Measurements from ENCODE around the gene KRT77. TPM values are rescaled to one million over a fixed set of nuclear protein-coding genes. Genes with fewer than 3 reads are reported as not detected.

The KRT77 gene
- polyA plus RNA-seq, 1 of the 3 experiments (the other 2 are of a cell fraction): not detected

DNA sequence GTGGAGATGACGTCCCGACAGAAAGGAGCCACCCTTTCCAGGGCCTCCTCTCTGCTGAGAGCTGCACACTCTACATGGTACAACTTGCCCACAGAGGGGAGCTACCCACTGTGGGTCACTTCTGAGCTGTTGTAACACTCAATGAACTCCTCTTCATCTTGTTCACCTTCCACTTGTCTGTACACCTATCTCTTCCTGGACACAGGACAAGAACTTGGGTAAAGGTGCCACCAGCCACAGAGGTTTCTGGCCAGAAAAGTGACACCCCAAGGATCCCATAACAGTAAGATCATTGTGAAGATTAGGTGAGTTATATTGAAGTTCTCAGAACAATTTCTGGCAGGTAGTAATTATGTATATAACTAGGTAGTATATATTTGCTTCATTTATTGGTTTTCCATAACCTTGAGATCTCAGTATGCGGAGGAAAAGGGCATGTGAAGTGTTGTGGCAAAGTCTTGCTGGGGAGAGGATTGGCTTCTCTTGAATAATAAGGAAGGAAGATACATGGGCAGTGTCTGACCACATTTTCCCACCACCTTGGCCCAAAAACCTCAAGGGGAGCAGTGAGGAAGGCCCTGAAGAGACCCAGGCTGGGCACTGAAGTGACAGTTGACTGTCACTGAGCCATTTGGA is 39.6 kb upstream of the KRT77 start:
- no peaks in the 10 kb centered on the region for H3K9me3 ChIP-seq
- TF ChIP-seq FOXJ3 (CRISPR knock-in tag; IDR thresholded peaks at IDR 0.05) (no peak), EZH2phosphoT487 (IDR thresholded peaks at IDR 0.05; ENCODE audit: borderline replicate concordance, low read depth) (no peak), EP300 (IDR thresholded peaks at IDR 0.05; ENCODE audit: borderline replicate concordance in 1 of 2, low read depth in 1 of 2, low read length in 1 of 2) (no peak), POLR2AphosphoS5 (IDR thresholded peaks at IDR 0.05; ENCODE audit: low read depth, low read length) (no peak), ELF1 (IDR thresholded peaks at IDR 0.05) (no peak), GATA2 (CRISPR knock-in tag; IDR thresholded peaks at IDR 0.05) (no peak), NFIC (IDR thresholded peaks at IDR 0.05; ENCODE audit: borderline replicate concordance) (no peak), MXI1 (IDR thresholded peaks at IDR 0.05; ENCODE audit: low read depth, low read length) (no peak), JUND (IDR thresholded peaks at IDR 0.05) (no peak)
- TF ChIP-seq, protein P1, sequence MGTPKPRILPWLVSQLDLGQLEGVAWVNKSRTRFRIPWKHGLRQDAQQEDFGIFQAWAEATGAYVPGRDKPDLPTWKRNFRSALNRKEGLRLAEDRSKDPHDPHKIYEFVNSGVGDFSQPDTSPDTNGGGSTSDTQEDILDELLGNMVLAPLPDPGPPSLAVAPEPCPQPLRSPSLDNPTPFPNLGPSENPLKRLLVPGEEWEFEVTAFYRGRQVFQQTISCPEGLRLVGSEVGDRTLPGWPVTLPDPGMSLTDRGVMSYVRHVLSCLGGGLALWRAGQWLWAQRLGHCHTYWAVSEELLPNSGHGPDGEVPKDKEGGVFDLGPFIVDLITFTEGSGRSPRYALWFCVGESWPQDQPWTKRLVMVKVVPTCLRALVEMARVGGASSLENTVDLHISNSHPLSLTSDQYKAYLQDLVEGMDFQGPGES (IDR thresholded peaks at IDR 0.05; ENCODE audit: low read depth, low read length): no peak
- TF ChIP-seq, protein P2, sequence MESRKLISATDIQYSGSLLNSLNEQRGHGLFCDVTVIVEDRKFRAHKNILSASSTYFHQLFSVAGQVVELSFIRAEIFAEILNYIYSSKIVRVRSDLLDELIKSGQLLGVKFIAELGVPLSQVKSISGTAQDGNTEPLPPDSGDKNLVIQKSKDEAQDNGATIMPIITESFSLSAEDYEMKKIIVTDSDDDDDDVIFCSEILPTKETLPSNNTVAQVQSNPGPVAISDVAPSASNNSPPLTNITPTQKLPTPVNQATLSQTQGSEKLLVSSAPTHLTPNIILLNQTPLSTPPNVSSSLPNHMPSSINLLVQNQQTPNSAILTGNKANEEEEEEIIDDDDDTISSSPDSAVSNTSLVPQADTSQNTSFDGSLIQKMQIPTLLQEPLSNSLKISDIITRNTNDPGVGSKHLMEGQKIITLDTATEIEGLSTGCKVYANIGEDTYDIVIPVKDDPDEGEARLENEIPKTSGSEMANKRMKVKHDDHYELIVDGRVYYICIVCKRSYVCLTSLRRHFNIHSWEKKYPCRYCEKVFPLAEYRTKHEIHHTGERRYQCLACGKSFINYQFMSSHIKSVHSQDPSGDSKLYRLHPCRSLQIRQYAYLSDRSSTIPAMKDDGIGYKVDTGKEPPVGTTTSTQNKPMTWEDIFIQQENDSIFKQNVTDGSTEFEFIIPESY (IDR thresholded peaks at IDR 0.05; ENCODE audit: borderline replicate concordance, low read depth): no peak
- TF ChIP-seq, protein P3, sequence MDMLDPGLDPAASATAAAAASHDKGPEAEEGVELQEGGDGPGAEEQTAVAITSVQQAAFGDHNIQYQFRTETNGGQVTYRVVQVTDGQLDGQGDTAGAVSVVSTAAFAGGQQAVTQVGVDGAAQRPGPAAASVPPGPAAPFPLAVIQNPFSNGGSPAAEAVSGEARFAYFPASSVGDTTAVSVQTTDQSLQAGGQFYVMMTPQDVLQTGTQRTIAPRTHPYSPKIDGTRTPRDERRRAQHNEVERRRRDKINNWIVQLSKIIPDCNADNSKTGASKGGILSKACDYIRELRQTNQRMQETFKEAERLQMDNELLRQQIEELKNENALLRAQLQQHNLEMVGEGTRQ (IDR thresholded peaks at IDR 0.05; ENCODE audit: borderline replicate concordance, low read depth, low read length): no peak
- TF ChIP-seq, protein P4, sequence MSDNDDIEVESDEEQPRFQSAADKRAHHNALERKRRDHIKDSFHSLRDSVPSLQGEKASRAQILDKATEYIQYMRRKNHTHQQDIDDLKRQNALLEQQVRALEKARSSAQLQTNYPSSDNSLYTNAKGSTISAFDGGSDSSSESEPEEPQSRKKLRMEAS (IDR thresholded peaks at IDR 0.05; ENCODE audit: low read depth): no peak
- no peaks in the 10 kb centered on the region for H3K79me2 ChIP-seq (ENCODE audit: insufficient read depth)
- H2AFZ ChIP-seq (ENCODE audit: low read depth): no peak overlapping the region
- CTCF ChIA-PET: no interaction called here
- no peak overlapping the region for H3K27ac ChIP-seq (ENCODE audit: low read depth in 2 of 2, low read length in 1 of 2)
- H3K36me3 ChIP-seq (replicated peaks in 1 of 2; ENCODE audit: control insufficient read depth in 1 of 2, insufficient read depth in 2 of 2, low read length in 1 of 2): no peaks in the 10 kb centered on the region
- H3K4me2 ChIP-seq: no peak overlapping the region
- no peak for DNase-seq
- POLR2A ChIA-PET: no interaction called here
- H3K27me3 ChIP-seq (ENCODE audit: insufficient read depth): peaks cover 10% of the 10 kb centered on the region; the same call in 1 of the 2 replicates
- no peaks in the 10 kb centered on the region for H4K20me1 ChIP-seq (ENCODE audit: insufficient read depth)
- H3K9ac ChIP-seq: no peak overlapping the region
- no peak overlapping the region for H3K4me3 ChIP-seq (ENCODE audit: low read depth in 2 of 2, low read length in 1 of 2)
- H3F3A ChIP-seq (replicated peaks; ENCODE audit: insufficient read depth): no peaks in the 10 kb centered on the region
- WGBS (ENCODE audit: low lambda C conversion rate): 38% methylated on average over 1 of the region's 3 CpGs
- no peaks in the 10 kb centered on the region for H3K9me2 ChIP-seq
- no peaks in the 10 kb centered on the region for H3K4me1 ChIP-seq (ENCODE audit: control insufficient read depth in 1 of 2, insufficient read depth in 2 of 2, low read depth in 1 of 2, low read length in 1 of 2)

DNA sequence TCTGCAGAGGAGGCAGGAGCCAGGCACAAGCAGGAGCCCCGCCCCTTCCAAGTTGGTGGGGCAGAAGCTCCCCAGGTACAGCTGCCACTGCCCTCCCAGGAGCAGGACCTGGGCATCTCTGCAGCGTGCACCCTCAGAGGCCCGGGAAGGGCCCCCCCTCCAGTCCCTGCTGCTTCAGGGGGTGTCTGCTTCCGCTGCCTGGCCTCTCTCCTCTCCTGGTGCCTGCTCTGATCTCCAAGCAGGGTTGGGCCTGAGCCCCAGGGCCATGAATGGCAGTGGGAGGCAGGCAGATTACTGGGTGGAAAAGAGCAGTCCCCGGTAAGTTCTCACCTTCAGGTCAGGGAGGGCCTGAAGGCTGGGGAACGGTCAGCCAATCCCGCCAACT is 38.9 kb upstream of the KRT77 start:
- no peak overlapping the region for H3K4me2 ChIP-seq
- H3K4me1 ChIP-seq (ENCODE audit: control insufficient read depth in 1 of 2, insufficient read depth in 2 of 2, low read depth in 1 of 2, low read length in 1 of 2): no peaks in the 10 kb centered on the region
- no peak for DNase-seq
- no peak overlapping the region for H3K27ac ChIP-seq (ENCODE audit: low read depth in 2 of 2, low read length in 1 of 2)
- peaks cover 6% of the 10 kb centered on the region; the same call in 1 of the 2 replicates for H3K27me3 ChIP-seq (ENCODE audit: insufficient read depth)
- no peak overlapping the region for H3K4me3 ChIP-seq (ENCODE audit: low read depth in 2 of 2, low read length in 1 of 2)
- H3K9me2 ChIP-seq: no peaks in the 10 kb centered on the region
- no peaks in the 10 kb centered on the region for H3F3A ChIP-seq (replicated peaks; ENCODE audit: insufficient read depth)
- H4K20me1 ChIP-seq (ENCODE audit: insufficient read depth): no peaks in the 10 kb centered on the region
- 12% methylated on average over 5 of the region's 7 CpGs for WGBS (ENCODE audit: low lambda C conversion rate)
- no peak overlapping the region for H2AFZ ChIP-seq (ENCODE audit: low read depth)
- no peaks in the 10 kb centered on the region for H3K36me3 ChIP-seq (replicated peaks in 1 of 2; ENCODE audit: control insufficient read depth in 1 of 2, insufficient read depth in 2 of 2, low read length in 1 of 2)
- POLR2A ChIA-PET: no interaction called here
- CTCF ChIA-PET: no interaction called here
- H3K9ac ChIP-seq: no peak overlapping the region
- TF ChIP-seq FOXM1 (IDR thresholded peaks at IDR 0.05; ENCODE audit: low read depth) (no peak), TAF1 (IDR thresholded peaks at IDR 0.05; ENCODE audit: borderline replicate concordance, low read depth, low read length) (no peak), FOSL2 (IDR thresholded peaks at IDR 0.05; ENCODE audit: borderline replicate concordance, low read depth) (no peak), NRF1 (IDR thresholded peaks at IDR 0.05; ENCODE audit: low read depth, low read length) (no peak), JUND (IDR thresholded peaks at IDR 0.05) (no peak)
- H3K9me3 ChIP-seq: no peaks in the 10 kb centered on the region
- no peaks in the 10 kb centered on the region for H3K79me2 ChIP-seq (ENCODE audit: insufficient read depth)

All from SK-N-SH (cell line).